Kidney (tissue), 14 donors: ENCODE results near the gene HCFC2. TPM values are rescaled to one million over a fixed set of nuclear protein-coding genes. Genes with fewer than 3 reads are reported as not detected.
A peak's percentile ranks its signal among the peaks of the same experiment; 100 is the strongest.

Experiments
- DNase-seq, 5 donors: peaks; one replicate each; pipeline ENCODE4 v3.0.0-alpha.2; 2013 to 2020
- FAIRE-seq: peaks from 2 replicates; lab custom pipeline; 2012; peaks lifted over from hg19 to GRCh38; lab: Jason Lieb, UNC
- H3K27ac ChIP-seq, 2 donors: one replicate each; pipeline ENCODE4 v1.7.0; 2013; ENCODE audit warnings: low read depth in 2 of 2, low read length in 2 of 2, inconsistent platforms in 1 of 2
- H3K27me3 ChIP-seq: one replicate; pipeline ENCODE4 v1.7.1; 2013; ENCODE audit warnings: low read length, inconsistent platforms; ENCODE audit not compliant: control insufficient read depth, insufficient read depth
- H3K36me3 ChIP-seq, 3 donors: one replicate each; pipeline versions ENCODE4 v1.7.0 to v1.7.1; 2013; ENCODE audit warnings: low read length in 3 of 3, control low read depth in 1 of 3, inconsistent platforms in 1 of 3; ENCODE audit not compliant: insufficient read depth in 3 of 3, control insufficient read depth in 2 of 3
- H3K4me1 ChIP-seq, 3 donors: one replicate each; pipeline versions ENCODE4 v1.7.0 to v1.7.1; 2013; ENCODE audit warnings: low read length in 3 of 3, inconsistent platforms in 1 of 3, low read depth in 1 of 3; ENCODE audit not compliant: control insufficient read depth in 2 of 3, insufficient read depth in 2 of 3
- H3K4me3 ChIP-seq, 3 donors: one replicate each; pipeline versions ENCODE4 v1.7.0 to v1.8.1; 2013; ENCODE audit warnings: low read length in 3 of 3, control low read depth in 1 of 3, inconsistent platforms in 1 of 3
- H3K9ac ChIP-seq, 3 donors: one replicate each; pipeline versions ENCODE4 v1.7.0 to v1.7.1; 2013; ENCODE audit warnings: low read length in 3 of 3, control low read depth in 1 of 3, inconsistent platforms in 1 of 3
- H3K9me3 ChIP-seq, 3 donors: one replicate each; pipeline versions ENCODE4 v1.7.0 to v1.7.1; 2013; ENCODE audit warnings: low read length in 3 of 3, control low read depth in 1 of 3, inconsistent platforms in 1 of 3; ENCODE audit not compliant: control insufficient read depth in 2 of 3, insufficient read depth in 1 of 3
- intact Hi-C: fragments of 100-400 bp; cut with DNase I; formaldehyde crosslinking; loops from one replicate; pipeline ENCODE4 v1.11.1; 2022
- polyA plus RNA-seq: library from polyadenylated mRNA; stranded (reverse); fragments of 350-450 nt; fragmentation: Illumina TruSeq; extraction: RNeasy Lipid Tissue Mini Kit (QIAGEN cat#74804); gene quantifications from one replicate; pipeline ENCODE4 v1.2.3, GENCODE V29; 2014; ENCODE audit warnings: low read depth, low replicate concordance; ENCODE audit not compliant: insufficient read depth
- total RNA-seq: library from RNA; stranded (reverse); fragmentation: NEBNext Ultra II Directional; extraction: Animal tissue kit (Norgen Biotek cat#: 25700); gene quantifications from one replicate; pipeline ENCODE4 v1.2.1, GENCODE V29; 2021
- TF ChIP-seq, protein P1 (sequence below): IDR thresholded peaks from 3 replicates; pipeline ENCODE4 v1.5.1; 2012; ENCODE audit warnings: mild to moderate bottlenecking, moderate library complexity, borderline replicate concordance; ENCODE audit not compliant: insufficient read depth; ENCODE audit errors: extremely low read depth
- donor health status: control.
- donor health status: control.
- donor health status: control.
- donor health status: control.
- donor health status: control.
- donor health status: DM: yes; HTN: yes; CAD: no.
- donor health status: Normal renal cell carcinoma (clear cell type).

Gene HCFC2
- total and polyA plus RNA-seq, 2 donors from 2014 or later: 6.0 to 18.1 TPM

DNA sequence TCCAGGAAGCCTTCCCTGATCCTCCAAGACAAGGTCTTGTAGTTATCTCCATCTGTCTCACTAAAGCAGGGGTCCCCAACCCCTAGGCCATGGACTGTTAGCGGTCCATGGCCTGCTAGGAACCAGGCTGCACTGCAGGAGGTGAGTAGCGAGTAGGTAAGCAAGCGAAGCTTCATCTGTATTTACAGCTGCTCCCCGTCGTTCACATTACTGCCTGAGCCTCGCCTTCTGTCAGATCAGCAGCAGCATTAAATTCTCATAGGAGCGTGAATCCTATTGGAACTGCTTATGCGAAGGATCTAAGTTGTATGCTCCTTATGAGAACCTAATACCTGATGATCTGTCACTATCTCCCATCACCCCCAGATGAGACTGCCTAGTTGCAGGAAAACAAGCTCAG lies 86.1 kb downstream of the HCFC2 start:
- no peak overlapping the region for H3K27ac ChIP-seq
- intact Hi-C loops: no loop called here
- H3K9ac ChIP-seq: no peak overlapping the region
- no peaks in the 10 kb centered on the region for H3K36me3 ChIP-seq
- no peaks in the 10 kb centered on the region for H3K9me3 ChIP-seq
- FAIRE-seq: no peak
- H3K27me3 ChIP-seq: no peaks in the 10 kb centered on the region
- DNase-seq: no peak
- no peak overlapping the region for H3K4me3 ChIP-seq
- TF ChIP-seq, protein P1, sequence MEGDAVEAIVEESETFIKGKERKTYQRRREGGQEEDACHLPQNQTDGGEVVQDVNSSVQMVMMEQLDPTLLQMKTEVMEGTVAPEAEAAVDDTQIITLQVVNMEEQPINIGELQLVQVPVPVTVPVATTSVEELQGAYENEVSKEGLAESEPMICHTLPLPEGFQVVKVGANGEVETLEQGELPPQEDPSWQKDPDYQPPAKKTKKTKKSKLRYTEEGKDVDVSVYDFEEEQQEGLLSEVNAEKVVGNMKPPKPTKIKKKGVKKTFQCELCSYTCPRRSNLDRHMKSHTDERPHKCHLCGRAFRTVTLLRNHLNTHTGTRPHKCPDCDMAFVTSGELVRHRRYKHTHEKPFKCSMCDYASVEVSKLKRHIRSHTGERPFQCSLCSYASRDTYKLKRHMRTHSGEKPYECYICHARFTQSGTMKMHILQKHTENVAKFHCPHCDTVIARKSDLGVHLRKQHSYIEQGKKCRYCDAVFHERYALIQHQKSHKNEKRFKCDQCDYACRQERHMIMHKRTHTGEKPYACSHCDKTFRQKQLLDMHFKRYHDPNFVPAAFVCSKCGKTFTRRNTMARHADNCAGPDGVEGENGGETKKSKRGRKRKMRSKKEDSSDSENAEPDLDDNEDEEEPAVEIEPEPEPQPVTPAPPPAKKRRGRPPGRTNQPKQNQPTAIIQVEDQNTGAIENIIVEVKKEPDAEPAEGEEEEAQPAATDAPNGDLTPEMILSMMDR: no peak
- no peaks in the 10 kb centered on the region for H3K4me1 ChIP-seq

DNA sequence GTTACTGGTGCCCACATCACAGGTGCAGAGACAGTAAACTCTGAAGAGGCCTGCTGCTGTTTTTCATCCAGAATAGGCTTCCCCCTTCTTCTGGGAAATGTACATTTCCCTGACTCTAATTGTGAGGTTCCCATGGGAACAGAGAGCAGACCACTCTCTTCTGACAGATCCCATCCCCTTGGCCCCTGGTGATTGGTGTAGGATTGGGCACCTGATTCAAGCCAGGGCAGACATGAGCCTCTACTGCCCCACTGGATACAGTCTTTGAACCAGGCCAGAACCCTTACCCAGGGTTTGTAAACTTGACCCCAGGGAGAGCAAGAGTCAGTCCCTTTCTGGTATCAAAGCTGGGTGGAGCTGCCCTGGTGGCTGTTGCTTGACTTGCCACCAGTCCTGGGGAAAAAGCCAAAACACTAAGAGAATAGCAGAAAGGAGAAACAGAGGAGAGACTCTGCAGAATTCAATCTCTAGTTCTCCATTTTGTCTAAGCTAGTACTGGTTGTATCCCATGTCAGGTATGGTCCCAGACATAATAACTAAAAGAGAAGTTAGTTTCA lies 88.4 kb downstream of the HCFC2 start:
- TF ChIP-seq, protein P1: no peak
- DNase-seq: no peak
- Histone ChIP-seq H3K9me3 (no peaks in the 10 kb centered on the region), H3K4me3 (no peak overlapping the region), H3K27me3 (no peaks in the 10 kb centered on the region), H3K4me1 (no peaks in the 10 kb centered on the region), H3K27ac (no peak overlapping the region), H3K36me3 (no peaks in the 10 kb centered on the region), H3K9ac (no peak overlapping the region)
- FAIRE-seq: no peak
- intact Hi-C loops: no loop called here

DNA sequence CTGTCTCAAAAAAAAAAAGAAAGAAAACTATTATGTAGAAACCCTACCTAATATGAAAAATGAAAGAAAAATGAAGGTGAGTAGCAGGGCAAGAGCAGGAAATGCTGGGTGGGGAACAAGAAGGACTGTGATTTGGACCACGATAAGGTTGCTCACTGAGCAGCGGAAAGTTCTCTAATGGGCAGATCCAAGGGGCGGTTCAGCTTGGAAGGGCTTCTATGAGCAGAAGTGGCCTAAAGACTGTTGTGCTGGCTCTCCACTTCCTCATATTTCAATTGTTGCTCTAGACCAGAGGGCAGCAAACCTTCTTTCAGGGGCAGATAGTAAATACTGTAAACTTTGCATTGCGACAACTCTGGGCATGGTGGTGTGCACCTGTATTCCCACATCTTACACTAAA lies 90.0 kb downstream of the HCFC2 start:
- intact Hi-C loops: no loop called here
- no peak overlapping the region for H3K4me3 ChIP-seq
- peak in 1 of 5 donors; percentile 13 for DNase-seq
- no peak overlapping the region for H3K27ac ChIP-seq
- TF ChIP-seq, protein P1: no peak
- no peak overlapping the region for H3K9ac ChIP-seq
- FAIRE-seq: no peak
- no peaks in the 10 kb centered on the region for H3K36me3 ChIP-seq
- no peaks in the 10 kb centered on the region for H3K27me3 ChIP-seq
- no peaks in the 10 kb centered on the region for H3K4me1 ChIP-seq
- H3K9me3 ChIP-seq: no peaks in the 10 kb centered on the region

DNA sequence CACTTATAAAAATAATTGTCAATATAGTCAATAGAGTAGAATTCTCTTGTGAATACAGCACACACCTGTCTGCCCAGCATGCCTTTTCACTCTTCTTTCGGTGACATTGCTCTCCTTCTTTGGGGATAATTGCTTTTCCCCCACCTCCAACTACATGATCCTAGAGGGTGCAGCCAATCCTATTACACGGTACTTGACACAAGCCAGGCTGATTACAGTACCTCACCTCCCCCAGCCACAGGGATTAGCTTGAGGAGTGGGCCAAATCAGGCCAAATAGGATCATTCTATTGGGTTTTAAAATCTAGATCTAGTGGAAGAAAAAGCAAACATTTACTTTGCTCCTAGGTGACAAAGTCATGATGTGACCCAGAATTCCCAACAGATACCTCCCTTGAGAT lies 90.5 kb downstream of the HCFC2 start:
- TF ChIP-seq, protein P1: no peak
- Histone ChIP-seq H3K4me3 (no peak overlapping the region), H3K9ac (no peak overlapping the region), H3K4me1 (no peaks in the 10 kb centered on the region), H3K36me3 (no peaks in the 10 kb centered on the region), H3K27ac (no peak overlapping the region), H3K9me3 (no peaks in the 10 kb centered on the region), H3K27me3 (no peaks in the 10 kb centered on the region)
- FAIRE-seq (no peak), DNase-seq (no peak)
- intact Hi-C loops: no loop called here
